ENCODE measurements around the gene FGF14. TPM values are rescaled to one million over a fixed set of nuclear protein-coding genes. Genes with fewer than 3 reads are reported as not detected.

The FGF14 gene
- total and polyA plus RNA-seq, 2 donors (not counting 3 experiments of a cell fraction or from before 2014, with no cell fraction given), result not detected

DNA sequence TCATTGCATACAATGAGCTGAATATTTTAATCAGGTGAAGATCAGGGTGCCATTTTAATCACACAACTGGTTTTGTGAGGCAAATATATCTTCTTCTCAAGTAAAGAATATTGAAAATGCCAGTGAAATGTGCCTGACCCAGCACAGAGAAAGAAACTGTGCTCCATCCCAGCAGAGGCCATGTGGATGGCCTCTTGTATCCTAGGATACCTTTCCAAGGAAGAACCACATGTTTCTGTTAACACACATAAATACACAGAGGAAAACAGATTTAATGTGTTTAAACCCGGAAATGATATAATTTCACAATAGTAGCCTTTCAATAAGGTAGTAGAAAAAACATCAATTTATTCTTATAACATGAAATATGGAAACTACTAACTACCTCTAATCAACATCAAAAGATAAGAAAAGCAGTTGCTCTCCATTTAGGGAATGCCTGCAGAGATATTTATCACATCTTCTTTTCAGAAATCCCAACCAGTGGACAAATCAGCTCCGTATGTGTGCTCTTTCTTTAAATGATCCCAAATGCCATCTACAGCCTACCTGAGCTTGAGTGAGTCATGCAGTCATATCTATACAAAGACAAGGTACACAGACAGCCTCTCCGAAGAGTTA is 157.1 kb downstream of the FGF14 start:
- no peak for FAIRE-seq
- Histone ChIP-seq H3K27ac (ENCODE audit: insufficient read depth, low read depth, low read length) (no peak overlapping the region), H3K4me2 (ENCODE audit: insufficient read depth, low read length) (no peak overlapping the region), H4K20me1 (replicated peaks; ENCODE audit: control insufficient read depth, extremely low read depth, insufficient read depth, low read length) (no peaks in the 10 kb centered on the region), H3K36me3 (ENCODE audit: control insufficient read depth in 2 of 2, extremely low read depth in 1 of 2, insufficient read depth in 2 of 2, low read length in 2 of 2) (no peaks in the 10 kb centered on the region), H3K4me1 (ENCODE audit: control insufficient read depth, extremely low read depth, insufficient read depth, low read length) (no peaks in the 10 kb centered on the region), H3K4me3 (replicated peaks in 1 of 3; ENCODE audit: insufficient read depth in 1 of 3, low read depth in 1 of 3, low read length in 3 of 3) (no peak overlapping the region), H3K9me1 (replicated peaks; ENCODE audit: control insufficient read depth, extremely low read depth, insufficient read depth, low read length) (no peaks in the 10 kb centered on the region), H3K27me3 (ENCODE audit: control insufficient read depth in 2 of 2, insufficient read depth in 2 of 2, low read length in 2 of 2) (no peaks in the 10 kb centered on the region), H3K9me3 (replicated peaks; ENCODE audit: control insufficient read depth, insufficient read depth, low read length) (no peaks in the 10 kb centered on the region), H3K79me2 (ENCODE audit: control insufficient read depth, insufficient read depth, low read length) (no peaks in the 10 kb centered on the region), H2AFZ (ENCODE audit: low read depth, low read length) (no peak overlapping the region), H3K9ac (replicated peaks; ENCODE audit: extremely low read depth, insufficient read depth, low read length) (no peak overlapping the region)
- POLR2A ChIA-PET, result no interaction called here
- CTCF ChIA-PET, result interaction anchor here (1.2 kb wide), 1 partner anchor 13 kb away, joined by 4 read pairs; no protein-coding TSS in a partner anchor
- intact Hi-C loops (cut with micrococcal nuclease), result no loop called here
- no TSS peak for BruUV-seq (replicated peaks)
- no peak for DNase-seq (ENCODE audit: low read depth, low spot score)
- dilution Hi-C loops (cut with MboI; ENCODE audit: extremely low pct_ligation_motif_present, low sequenced_read_pairs), result no loop called here
- no peak for TF ChIP-seq POLR2A (IDR thresholded peaks at IDR 0.05; ENCODE audit: low read depth, low read length)
- no peak for TF ChIP-seq JUN (IDR thresholded peaks at IDR 0.05; ENCODE audit: borderline replicate concordance, insufficient read depth, insufficient read length, low read depth)
- TF ChIP-seq CTCF (IDR thresholded peaks at IDR 0.05; ENCODE audit: extremely low read depth in 1 of 2, insufficient read depth in 1 of 2, low read depth in 1 of 2, low read length in 2 of 2), result no peak
- TF ChIP-seq MYC (IDR thresholded peaks at IDR 0.05; ENCODE audit: low read depth, low read length), result no peak
- no peak for TF ChIP-seq GATA2 (IDR thresholded peaks at IDR 0.05; ENCODE audit: insufficient read depth, insufficient read length, low read depth, low read length)
- TF ChIP-seq POLR2AphosphoS5 (IDR thresholded peaks at IDR 0.05; ENCODE audit: insufficient read depth, low read depth, low read length), result no peak
- TF ChIP-seq, protein P1, sequence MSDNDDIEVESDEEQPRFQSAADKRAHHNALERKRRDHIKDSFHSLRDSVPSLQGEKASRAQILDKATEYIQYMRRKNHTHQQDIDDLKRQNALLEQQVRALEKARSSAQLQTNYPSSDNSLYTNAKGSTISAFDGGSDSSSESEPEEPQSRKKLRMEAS (IDR thresholded peaks at IDR 0.05; ENCODE audit: insufficient read depth, insufficient read length), result no peak
- no peak for TF ChIP-seq FOS (IDR thresholded peaks at IDR 0.05; ENCODE audit: borderline replicate concordance, insufficient read depth, low read length)
- no peak for TF ChIP-seq EZH2 (IDR thresholded peaks at IDR 0.05; ENCODE audit: borderline replicate concordance, low read depth, low read length, severe bottlenecking)
